CD4-positive, alpha-beta T cell treated with Interferon alpha-2 for 1 hour (primary cell): ENCODE results near the gene CASR.

Experiments used
- DNase-seq, 2 donors: peaks; one replicate each; pipeline ENCODE4 v3.0.0-alpha.2; 2020 to 2022

CASR gene

GRCh38 chr3:122307976-122308375 is 124.5 kb downstream of the CASR start:
- DNase-seq: no peak

- DNase-seq: no peak
Observed at GRCh38 chr3:122310361-122310760, 126.9 kb downstream of the CASR start.

GRCh38 chr3:122312826-122313225 is 129.4 kb downstream of the CASR start:
- no peak for DNase-seq

GRCh38 chr3:122313281-122313680 is 129.8 kb downstream of the CASR start:
- DNase-seq: no peak

- DNase-seq: no peak
Observed at GRCh38 chr3:122314228-122314876, 130.9 kb downstream of the CASR start.

GRCh38 chr3:122315619-122316018 is 132.2 kb downstream of the CASR start:
- no peak for DNase-seq

GRCh38 chr3:122316368-122316767 is 132.9 kb downstream of the CASR start:
- no peak for DNase-seq

- no peak for DNase-seq
Observed at GRCh38 chr3:122318620-122319019, 135.2 kb downstream of the CASR start.

- DNase-seq: peak; percentile 18 to 52
Observed at GRCh38 chr3:122322095-122323075, 138.9 kb downstream of the CASR start.

- DNase-seq: no peak
Observed at GRCh38 chr3:122324871-122325323, 141.4 kb downstream of the CASR start, which contains the start of gene CSTA. Gene CSTA (plus strand): TSS chr3:122325248. CDS start chr3:122325293, 45 bp downstream.

GRCh38 chr3:122325769-122326168 is 142.3 kb downstream of the CASR start:
- no peak for DNase-seq

- no peak for DNase-seq
Observed at GRCh38 chr3:122331886-122332285, 148.4 kb downstream of the CASR start.

- no peak for DNase-seq
Observed at GRCh38 chr3:122332551-122332950, 149.1 kb downstream of the CASR start.
